ENCODE data around the gene ZNF672.

- TF ChIP-seq, protein P1, sequence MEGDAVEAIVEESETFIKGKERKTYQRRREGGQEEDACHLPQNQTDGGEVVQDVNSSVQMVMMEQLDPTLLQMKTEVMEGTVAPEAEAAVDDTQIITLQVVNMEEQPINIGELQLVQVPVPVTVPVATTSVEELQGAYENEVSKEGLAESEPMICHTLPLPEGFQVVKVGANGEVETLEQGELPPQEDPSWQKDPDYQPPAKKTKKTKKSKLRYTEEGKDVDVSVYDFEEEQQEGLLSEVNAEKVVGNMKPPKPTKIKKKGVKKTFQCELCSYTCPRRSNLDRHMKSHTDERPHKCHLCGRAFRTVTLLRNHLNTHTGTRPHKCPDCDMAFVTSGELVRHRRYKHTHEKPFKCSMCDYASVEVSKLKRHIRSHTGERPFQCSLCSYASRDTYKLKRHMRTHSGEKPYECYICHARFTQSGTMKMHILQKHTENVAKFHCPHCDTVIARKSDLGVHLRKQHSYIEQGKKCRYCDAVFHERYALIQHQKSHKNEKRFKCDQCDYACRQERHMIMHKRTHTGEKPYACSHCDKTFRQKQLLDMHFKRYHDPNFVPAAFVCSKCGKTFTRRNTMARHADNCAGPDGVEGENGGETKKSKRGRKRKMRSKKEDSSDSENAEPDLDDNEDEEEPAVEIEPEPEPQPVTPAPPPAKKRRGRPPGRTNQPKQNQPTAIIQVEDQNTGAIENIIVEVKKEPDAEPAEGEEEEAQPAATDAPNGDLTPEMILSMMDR (IDR thresholded peaks at IDR 0.05; ENCODE audit: low read depth, low read length, missing input control): no peak
- TF ChIP-seq ZBTB33 (IDR thresholded peaks at IDR 0.05): no peak
- no peak for TF ChIP-seq REST (IDR thresholded peaks at IDR 0.05)
- no peak for TF ChIP-seq TAF1 (conservative IDR thresholded peaks at IDR 0.05)
- TF ChIP-seq FOXA2 (IDR thresholded peaks at IDR 0.05): no peak
- TF ChIP-seq YY1 (IDR thresholded peaks at IDR 0.05): no peak
Measured at GRCh38 chr1:248853663-248854375, 15.8 kb downstream of the ZNF672 start.

All from liver (tissue), 3 donors.